GOT3 (cell line): ENCODE measurements around the gene LRRC74A.

ENCODE experiments used
- DNase-seq: peaks from one replicate; lab custom pipeline; 2025; ENCODE audit warnings: mixed read lengths; lab: John Stamatoyannopoulos, UW

The LRRC74A gene

DNA sequence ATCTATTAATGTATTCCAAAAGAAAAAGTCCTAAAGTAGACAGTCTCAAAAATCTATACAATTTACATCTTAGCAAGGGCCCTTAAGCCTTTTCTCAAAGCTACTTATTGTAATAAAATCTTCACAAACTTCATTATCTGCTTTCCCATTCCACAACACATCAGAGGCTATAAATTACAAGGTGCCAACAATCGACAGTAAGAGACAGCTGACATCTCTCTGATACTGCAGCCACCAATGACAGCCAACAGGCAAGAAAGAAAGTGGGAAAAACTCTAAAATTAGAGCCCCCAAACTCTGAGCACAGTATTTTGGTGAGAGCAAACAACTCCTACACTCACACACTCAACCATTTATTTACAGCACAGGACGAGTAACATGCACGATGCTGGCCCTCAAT, 15.7 kb upstream of the LRRC74A start:
- DNase-seq: no peak

GRCh38 chr14:76810953-76811400, 15.2 kb upstream of the LRRC74A start:
- DNase-seq: no peak

- no peak for DNase-seq
Observed at GRCh38 chr14:76811561-76811960, 14.6 kb upstream of the LRRC74A start.

GRCh38 chr14:76812093-76812421, 14.2 kb upstream of the LRRC74A start:
- no peak for DNase-seq

- peak; percentile 40 for DNase-seq
Observed at GRCh38 chr14:76812422-76813383, 13.5 kb upstream of the LRRC74A start, which contains the start of gene ANGEL1. ANGEL1 (minus strand) TSS chr14:76812882; CDS start chr14:76812827, 55 bp downstream.

DNA sequence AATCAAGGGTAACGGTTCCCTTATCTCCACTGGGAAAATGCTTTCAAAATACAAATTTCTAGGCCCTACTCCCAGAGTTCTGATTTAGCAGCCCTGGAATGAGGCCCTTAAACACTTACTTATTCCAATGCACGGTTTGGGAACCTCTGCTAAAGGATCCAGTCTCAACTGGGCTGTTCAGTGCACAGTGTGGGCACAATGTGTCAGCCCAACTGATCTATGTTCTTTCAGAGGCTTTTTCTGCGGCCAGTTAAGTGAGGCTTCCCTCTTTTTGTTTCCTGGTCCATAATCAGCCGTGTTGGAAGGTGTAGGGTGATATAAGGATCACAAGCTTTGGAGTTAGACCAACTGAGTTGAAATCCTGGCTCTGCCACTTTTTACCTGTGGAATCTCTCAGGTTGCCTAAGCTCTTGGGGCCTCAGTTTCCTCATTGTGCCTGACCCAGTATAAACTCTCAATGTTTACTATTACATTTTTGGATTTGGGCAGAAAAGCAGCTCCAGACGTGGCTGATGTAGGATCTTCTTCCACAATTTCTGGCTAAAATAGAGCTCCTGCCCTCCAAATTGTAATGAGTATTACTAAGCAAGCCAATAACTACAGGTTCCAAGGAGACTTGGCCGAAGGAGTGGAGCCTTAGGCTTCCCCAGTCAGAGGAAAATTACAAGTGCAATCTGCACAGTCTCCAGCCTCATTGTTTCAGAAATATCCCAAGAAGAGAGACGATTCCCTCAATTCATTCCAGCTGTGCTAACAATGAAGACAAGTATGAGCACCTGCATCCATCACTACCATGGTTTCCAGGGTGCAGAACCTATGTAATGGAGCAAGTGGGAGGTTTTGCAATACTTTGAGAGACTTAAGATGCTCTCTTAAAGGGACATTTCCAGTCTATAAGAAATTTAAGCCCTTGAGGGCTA, 11.2 kb upstream of the LRRC74A start:
- no peak for DNase-seq

DNA sequence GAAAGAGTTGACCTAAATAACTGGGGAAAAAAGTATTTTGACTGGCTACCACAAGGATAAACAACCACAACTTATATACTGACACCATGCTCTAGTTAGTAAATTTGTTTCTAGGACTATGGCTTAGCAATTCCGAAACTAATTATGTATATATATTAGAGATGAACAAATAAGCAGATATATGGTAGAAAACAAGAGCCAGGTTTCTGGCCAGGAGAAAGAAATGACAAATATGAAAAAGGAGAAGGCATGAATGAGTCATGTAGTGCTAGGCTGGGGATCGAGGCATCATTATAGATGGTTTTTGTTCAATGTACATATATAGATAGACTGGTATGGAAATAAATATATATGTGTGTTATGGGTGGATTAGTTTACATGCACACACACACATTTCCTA, 5.5 kb upstream of the LRRC74A start:
- DNase-seq: no peak

DNA sequence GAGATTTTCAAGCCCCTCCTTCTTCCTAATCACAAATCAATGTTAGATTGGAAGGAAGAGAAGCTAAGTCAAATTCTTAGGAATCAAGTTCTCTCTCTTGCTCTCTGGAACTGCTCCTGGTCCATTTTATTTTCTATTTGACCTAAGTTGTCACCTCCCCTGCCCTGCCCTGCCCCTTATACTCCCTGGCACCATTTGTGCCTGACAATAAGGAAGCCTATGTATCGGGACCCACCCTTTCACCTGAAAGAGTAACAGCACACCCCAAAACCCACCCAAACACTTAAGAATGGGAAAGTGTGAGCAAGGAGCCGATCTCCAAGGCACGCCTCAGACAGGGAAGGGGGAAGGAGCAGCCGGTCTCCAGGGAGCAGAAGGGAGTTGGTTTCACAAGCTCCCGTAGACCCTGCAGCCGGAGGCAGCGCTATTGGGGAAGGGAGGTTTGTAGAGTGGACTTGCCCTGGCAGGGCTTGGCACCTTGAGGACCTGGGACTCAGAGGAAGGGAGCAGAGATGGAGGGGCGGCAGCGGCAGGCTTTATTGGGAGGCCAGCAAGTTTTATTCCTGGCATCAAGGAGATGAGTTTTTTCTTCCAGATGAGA, 1.6 kb downstream of the LRRC74A start:
- no peak for DNase-seq

- DNase-seq: no peak
Observed at GRCh38 chr14:76828339-76829012, 2.3 kb downstream of the LRRC74A start.

- DNase-seq: no peak
Observed at GRCh38 chr14:76829013-76829365, 2.8 kb downstream of the LRRC74A start.

- DNase-seq: no peak
Observed at GRCh38 chr14:76829650-76830421, 3.6 kb downstream of the LRRC74A start.

DNA sequence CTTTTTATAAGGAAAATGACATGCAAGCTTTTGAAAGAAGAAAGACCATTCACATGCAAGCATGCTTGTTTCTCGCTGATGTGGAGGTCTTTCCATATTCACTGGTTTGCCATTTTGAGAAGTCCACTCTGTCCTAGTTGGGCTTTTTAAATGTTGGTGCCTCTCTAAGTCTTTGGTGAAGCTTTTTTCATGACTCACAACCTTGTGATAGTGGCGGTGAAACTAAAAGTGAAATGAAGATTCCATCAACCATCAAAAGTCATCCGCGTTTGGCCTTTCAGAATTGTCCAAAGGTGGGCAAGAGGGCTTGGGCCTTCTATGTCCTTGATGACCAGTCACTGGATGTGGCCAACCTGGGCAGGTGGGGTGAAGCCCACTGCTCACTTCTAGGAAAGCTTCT, 4.3 kb downstream of the LRRC74A start:
- DNase-seq: no peak

GRCh38 chr14:76832503-76832988, 6.3 kb downstream of the LRRC74A start:
- DNase-seq: no peak

- no peak for DNase-seq
Observed at GRCh38 chr14:76833011-76833410, 6.8 kb downstream of the LRRC74A start.

GRCh38 chr14:76834241-76834661, 8.0 kb downstream of the LRRC74A start:
- no peak for DNase-seq

GRCh38 chr14:76836029-76836630, 9.9 kb downstream of the LRRC74A start:
- no peak for DNase-seq

DNA sequence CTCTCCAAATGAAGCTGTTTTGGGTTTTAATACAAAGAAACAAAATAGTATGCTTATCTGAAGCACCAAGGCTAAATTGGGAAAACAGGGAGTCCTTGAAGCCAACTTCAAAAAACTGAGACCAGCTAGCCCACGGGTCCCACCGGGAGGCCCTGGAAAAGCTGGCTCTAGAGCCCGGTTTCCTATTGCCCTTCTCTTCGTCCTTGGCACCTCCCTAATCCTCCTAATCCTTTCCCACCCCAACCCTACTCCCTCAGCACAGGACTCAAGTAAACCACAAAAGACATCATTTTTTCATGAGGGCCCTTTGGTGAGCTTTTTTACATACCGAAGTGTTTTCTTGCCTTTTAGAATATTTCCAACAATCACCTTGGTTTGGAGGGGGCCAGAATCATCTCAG, 11.3 kb downstream of the LRRC74A start:
- DNase-seq: no peak

- DNase-seq: no peak
Observed at GRCh38 chr14:76842414-76842813, 16.2 kb downstream of the LRRC74A start.

GRCh38 chr14:76844223-76844622, 18.0 kb downstream of the LRRC74A start:
- no peak for DNase-seq

DNA sequence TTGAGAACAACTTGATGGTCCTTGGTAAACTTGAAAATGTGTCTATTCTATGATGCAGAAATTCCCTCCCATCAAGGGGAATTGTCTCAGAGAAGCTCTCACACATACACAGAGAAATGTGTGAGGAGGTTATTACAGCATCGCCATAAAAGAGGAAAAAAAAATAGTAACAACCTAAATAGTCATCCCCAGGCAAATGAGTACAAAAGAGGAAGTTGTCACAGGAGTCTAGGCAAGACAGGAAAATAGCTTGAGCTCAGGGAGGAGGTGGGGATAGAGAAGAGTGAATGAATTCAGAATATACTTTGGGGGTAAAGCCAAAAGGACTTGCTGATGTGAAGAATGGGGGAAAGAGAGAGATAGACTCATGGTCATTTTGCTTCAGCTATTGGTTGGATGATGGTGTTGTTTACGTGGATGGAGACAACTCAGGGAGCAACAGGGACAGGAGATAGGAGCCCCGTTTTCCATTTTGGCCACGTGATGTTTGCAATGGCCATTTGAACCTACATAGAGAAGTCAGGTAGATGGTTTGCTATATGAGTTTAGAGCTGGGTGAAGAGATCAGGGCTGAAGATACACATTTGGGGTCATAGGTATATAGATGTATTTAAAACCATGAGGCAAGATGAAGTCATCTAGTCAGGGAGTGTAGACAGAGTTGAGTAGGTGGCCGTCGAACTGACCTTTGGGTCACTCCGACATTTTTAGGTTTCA, 20.3 kb downstream of the LRRC74A start:
- no peak for DNase-seq
